ENCODE results near the gene DGKH.
"Not testable (repeated sequence)": the region's sequence is repeated elsewhere in the genome, so short reads cannot be mapped to it uniquely, and the experiment has no call there.

The DGKH gene

GRCh38 chr13:42112864-42113263 lies 64.4 kb downstream of the DGKH start:
- DNase-seq (ENCODE audit: low read depth in 2 of 3, low spot score in 1 of 3), result no peak

- no peak for DNase-seq (ENCODE audit: low read depth in 2 of 3, low spot score in 1 of 3)
Measured at GRCh38 chr13:42113478-42113877, 65.0 kb downstream of the DGKH start.

GRCh38 chr13:42114278-42114677 lies 65.8 kb downstream of the DGKH start:
- no peak for DNase-seq (ENCODE audit: low read depth in 2 of 3, low spot score in 1 of 3)

GRCh38 chr13:42114912-42115311 lies 66.5 kb downstream of the DGKH start:
- no peak for DNase-seq (ENCODE audit: low read depth in 2 of 3, low spot score in 1 of 3)

GRCh38 chr13:42116225-42116624 lies 67.8 kb downstream of the DGKH start:
- no peak for DNase-seq (ENCODE audit: low read depth in 2 of 3, low spot score in 1 of 3)

GRCh38 chr13:42119041-42119440 lies 70.6 kb downstream of the DGKH start:
- no peak for DNase-seq (ENCODE audit: low read depth in 2 of 3, low spot score in 1 of 3)

- DNase-seq (ENCODE audit: low read depth in 2 of 3, low spot score in 1 of 3), result no peak
Measured at GRCh38 chr13:42119875-42120274, 71.4 kb downstream of the DGKH start.

- no peak for DNase-seq (ENCODE audit: low read depth in 2 of 3, low spot score in 1 of 3)
Measured at GRCh38 chr13:42123600-42123999, 75.2 kb downstream of the DGKH start.

GRCh38 chr13:42125046-42125445 lies 76.6 kb downstream of the DGKH start:
- no peak for DNase-seq (ENCODE audit: low read depth in 2 of 3, low spot score in 1 of 3)

- no peak for DNase-seq (ENCODE audit: low read depth in 2 of 3, low spot score in 1 of 3)
Measured at GRCh38 chr13:42127047-42127446, 78.6 kb downstream of the DGKH start.

- DNase-seq (ENCODE audit: low read depth in 2 of 3, low spot score in 1 of 3), result no peak
Measured at GRCh38 chr13:42129033-42129432, 80.6 kb downstream of the DGKH start.

- no peak for DNase-seq (ENCODE audit: low read depth in 2 of 3, low spot score in 1 of 3)
Measured at GRCh38 chr13:42136518-42136917, 88.1 kb downstream of the DGKH start.

GRCh38 chr13:42137856-42138537 lies 89.5 kb downstream of the DGKH start:
- no peak for DNase-seq (ENCODE audit: low read depth in 2 of 3, low spot score in 1 of 3)

- no peak for DNase-seq (ENCODE audit: low read depth in 2 of 3, low spot score in 1 of 3)
Measured at GRCh38 chr13:42140494-42140893, 92.0 kb downstream of the DGKH start.

GRCh38 chr13:42141052-42141451 lies 92.6 kb downstream of the DGKH start:
- DNase-seq (ENCODE audit: low read depth in 2 of 3, low spot score in 1 of 3), result not testable (repeated sequence)

- no peak for DNase-seq (ENCODE audit: low read depth in 2 of 3, low spot score in 1 of 3)
Measured at GRCh38 chr13:42146359-42146758, 97.9 kb downstream of the DGKH start.

- no peak for DNase-seq (ENCODE audit: low read depth in 2 of 3, low spot score in 1 of 3)
Measured at GRCh38 chr13:42148538-42148937, 100.1 kb downstream of the DGKH start.

- no peak for DNase-seq (ENCODE audit: low read depth in 2 of 3, low spot score in 1 of 3)
Measured at GRCh38 chr13:42149136-42149535, 100.7 kb downstream of the DGKH start.

GRCh38 chr13:42151781-42152180 lies 103.3 kb downstream of the DGKH start:
- DNase-seq (ENCODE audit: low read depth in 2 of 3, low spot score in 1 of 3), result no peak

- DNase-seq (ENCODE audit: low read depth in 2 of 3, low spot score in 1 of 3), result no peak
Measured at GRCh38 chr13:42152495-42152894, 104.0 kb downstream of the DGKH start.

- DNase-seq (ENCODE audit: low read depth in 2 of 3, low spot score in 1 of 3), result no peak
Measured at GRCh38 chr13:42153199-42154113, 105.0 kb downstream of the DGKH start.

GRCh38 chr13:42155251-42155650 lies 106.8 kb downstream of the DGKH start:
- no peak for DNase-seq (ENCODE audit: low read depth in 2 of 3, low spot score in 1 of 3)

Measured in stimulated activated CD4-positive, alpha-beta T cell treated with anti-CD3 and anti-CD28 coated beads, Interleukin-12 subunit alpha, Interleukin-12 subunit beta, amount 100 ng/mL, for 48 hours (primary cell).